ENCODE data around the gene ITGA6. TPM values are rescaled to one million over a fixed set of nuclear protein-coding genes. Genes with fewer than 3 reads are reported as not detected.
"Not testable (repeated sequence)": the region's sequence is repeated elsewhere in the genome, so short reads cannot be mapped to it uniquely, and the experiment has no call there.

Gene ITGA6
- total RNA-seq, 1 donor from 2014 or later: 44.7 TPM

DNA sequence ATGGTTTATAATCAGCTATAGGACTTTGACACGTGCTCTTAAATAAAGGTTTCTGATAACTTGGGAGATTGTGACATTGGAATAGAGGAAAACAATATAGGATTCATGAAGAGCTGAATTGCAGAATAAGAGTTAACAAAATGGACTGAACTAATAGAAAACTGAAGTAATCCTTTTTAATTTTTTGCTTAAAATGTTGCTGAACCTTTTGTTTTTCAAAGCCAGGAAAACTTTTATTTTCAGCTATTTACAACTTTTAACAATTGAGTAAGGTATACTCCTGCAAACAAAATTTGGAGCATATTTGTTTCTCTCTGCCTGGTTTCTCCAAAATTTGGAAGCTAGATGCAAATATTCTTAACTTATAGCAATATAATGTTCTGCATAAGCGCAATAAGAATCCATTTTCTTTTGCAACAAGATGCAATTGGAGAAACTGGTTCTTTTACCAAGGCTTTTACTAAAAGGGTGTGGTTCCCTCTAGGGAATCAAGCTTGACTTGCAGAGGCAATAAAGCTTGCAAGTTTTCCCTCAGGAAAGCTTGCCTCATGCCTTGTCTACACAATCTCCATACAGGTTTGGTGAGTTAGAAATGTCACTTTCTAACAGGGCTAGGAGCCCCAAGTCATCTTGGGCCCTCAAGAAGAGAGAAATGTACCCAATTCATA lies 118.2 kb downstream of the ITGA6 start:
- ATAC-seq: no peak
- intact Hi-C loops (cut with DNase I): no loop called here

GRCh38 chr2:172549131-172549530 lies 121.7 kb downstream of the ITGA6 start:
- DNase-seq (ENCODE audit: missing footprints) (no peak), ATAC-seq (no peak)
- intact Hi-C loops (cut with DNase I): no loop called here

More for the DNA sequence above, 118.2 kb downstream of the ITGA6 start:
- no peak for DNase-seq (ENCODE audit: missing footprints)

DNA sequence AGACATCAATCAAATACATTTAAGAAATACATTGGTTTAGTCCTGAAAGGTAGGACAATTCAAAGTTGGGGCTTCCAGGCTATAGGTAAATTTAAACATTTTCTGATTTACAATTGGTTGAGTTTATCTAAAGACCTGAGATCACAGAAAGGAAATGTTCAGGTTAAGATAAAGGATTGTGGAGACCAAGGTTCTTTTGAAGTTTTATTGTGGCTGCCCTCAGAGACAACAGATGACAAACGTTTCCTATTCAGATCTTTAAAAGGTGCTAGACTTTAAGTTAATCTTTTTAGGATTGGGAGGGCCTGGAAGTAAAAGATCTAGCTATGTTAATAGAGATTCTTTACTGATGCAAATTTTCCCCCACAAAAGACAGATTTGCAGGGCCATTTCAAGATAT lies 122.4 kb downstream of the ITGA6 start:
- DNase-seq (ENCODE audit: missing footprints); ATAC-seq; intact Hi-C loops (cut with DNase I): not testable (repeated sequence)

- intact Hi-C loops (cut with DNase I): no loop called here
- DNase-seq (ENCODE audit: missing footprints): no peak
- ATAC-seq: no peak
These were observed 123.0 kb downstream of the ITGA6 start for GRCh38 chr2:172550419-172550818.

DNA sequence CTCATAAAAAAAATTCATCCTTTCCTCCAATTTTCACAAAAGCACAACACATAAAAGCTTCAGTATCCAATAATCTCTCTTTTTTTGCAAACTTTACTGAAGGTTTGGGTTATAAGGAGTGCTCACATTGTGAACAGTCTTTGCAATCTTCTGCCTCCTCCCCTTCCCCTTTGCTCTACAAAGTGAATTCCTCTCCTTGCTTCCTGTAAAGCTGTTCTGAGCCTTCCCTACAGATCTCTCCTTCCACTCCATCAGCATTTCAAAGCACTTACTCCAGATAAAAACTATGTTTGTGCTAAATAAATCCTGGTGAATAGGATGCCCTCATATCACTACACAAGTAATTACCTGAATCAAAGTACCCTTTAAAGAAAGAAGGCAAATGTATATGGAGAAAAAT lies 123.9 kb downstream of the ITGA6 start:
- no peak for DNase-seq (ENCODE audit: missing footprints)
- intact Hi-C loops (cut with DNase I): no loop called here
- no peak for ATAC-seq

DNA sequence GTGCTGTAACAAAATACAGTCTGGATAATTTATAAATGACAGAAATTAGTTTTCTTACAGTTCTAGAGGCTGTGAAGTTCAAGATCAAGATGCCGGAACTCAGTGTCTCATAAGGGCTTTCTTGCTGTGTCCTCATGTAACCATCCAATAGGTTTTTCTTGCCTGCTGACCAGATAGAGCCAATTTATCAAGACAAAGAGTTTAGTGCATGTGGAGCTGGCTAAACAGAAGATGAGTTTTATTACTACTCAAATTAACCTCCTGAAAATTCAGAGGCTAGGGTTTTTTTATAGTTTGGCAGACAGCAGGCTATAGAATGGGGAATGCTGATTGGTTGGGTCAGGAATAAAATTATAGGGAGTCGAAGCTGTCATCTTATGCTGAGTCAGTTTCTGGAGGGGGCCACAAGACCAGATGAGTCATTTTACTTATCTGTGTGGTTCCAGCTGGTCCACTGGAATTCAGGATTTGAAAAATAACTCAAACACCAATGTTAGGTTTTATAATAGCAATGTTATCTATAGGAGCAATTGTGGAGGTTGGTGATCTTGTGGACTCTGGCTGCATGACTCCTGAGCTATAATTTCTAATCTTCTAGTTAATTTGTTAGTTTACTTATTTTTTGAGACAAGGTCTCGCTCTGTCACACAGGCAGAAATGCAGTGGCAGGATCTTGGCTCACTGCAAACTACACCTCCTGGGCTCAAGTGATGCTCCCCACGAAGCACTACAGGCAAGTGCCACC lies 125.3 kb downstream of the ITGA6 start:
- DNase-seq (ENCODE audit: missing footprints) (no peak), ATAC-seq (no peak)
- intact Hi-C loops (cut with DNase I): no loop called here

DNA sequence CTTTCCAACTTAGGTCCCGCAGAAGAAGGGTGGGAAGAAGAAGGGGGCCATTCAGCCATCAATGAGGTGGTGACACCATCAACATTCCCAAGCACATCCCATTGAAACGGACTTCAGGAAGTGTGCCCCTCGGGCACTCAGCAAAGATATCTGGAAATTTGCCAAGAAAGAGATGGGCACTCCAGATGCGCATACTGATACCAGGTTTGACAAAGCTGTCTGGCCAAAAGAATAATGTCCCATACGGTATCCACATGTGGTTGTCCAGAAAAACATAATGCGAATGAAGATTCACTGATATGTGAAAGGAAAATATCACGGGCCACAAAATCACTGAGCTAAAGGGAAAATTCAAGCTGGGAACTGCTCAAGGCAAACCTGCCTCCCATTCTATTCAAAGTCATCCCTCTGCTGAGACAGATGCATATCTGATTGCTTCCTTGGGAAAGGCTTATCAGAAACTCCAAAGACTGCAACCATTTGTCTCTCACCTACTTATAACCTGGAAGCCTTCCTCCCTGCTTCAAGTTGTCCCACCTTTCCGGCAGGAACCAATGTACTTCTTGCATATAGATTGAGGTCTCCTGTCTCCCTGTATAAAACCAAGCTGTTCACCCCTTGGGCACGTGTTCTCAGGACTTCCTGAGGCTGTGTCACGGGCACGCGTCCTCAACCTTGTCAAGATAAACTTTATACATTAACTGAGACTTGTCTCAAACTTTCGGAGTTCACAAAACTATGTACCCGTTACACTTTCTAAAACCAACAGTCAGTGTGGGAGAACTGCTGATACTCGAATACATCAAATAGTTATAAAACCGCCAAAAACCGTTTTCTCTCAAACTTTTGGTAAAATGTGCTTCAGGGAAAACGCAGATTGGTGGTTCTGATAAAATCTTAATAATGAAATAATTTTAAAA lies 127.2 kb downstream of the ITGA6 start:
- no peak for DNase-seq (ENCODE audit: missing footprints)
- no peak for ATAC-seq
- intact Hi-C loops (cut with DNase I): loop anchor here (5.0 kb wide), 1 partner anchor 1122 kb away; the partner anchor contains the start of genes DCAF17 and METTL8

DNA sequence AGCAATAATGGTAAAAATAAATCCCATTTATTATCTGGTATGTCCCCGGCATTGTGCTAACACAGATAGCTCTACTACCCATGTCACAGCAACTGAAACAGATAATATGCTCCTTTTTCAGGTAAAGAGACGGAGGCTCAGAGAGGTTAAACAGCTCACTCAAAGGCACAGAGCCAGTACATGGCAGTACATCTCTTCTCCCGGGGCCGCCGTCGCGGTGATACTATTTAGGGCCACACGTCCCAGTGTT lies 127.8 kb downstream of the ITGA6 start:
- DNase-seq (ENCODE audit: missing footprints) (no peak), ATAC-seq (no peak)
- intact Hi-C loops (cut with DNase I): loop anchor here (5.0 kb wide), 1 partner anchor 1123 kb away; the partner anchor contains the start of genes DCAF17 and METTL8

Other genes starting within 250 kb of the ITGA6 start
- gene PDK1, start 128.5 kb downstream of the ITGA6 start, total RNA-seq: 47.7 TPM